ENCODE data around the gene SLC1A2.

SLC1A2 gene

DNA sequence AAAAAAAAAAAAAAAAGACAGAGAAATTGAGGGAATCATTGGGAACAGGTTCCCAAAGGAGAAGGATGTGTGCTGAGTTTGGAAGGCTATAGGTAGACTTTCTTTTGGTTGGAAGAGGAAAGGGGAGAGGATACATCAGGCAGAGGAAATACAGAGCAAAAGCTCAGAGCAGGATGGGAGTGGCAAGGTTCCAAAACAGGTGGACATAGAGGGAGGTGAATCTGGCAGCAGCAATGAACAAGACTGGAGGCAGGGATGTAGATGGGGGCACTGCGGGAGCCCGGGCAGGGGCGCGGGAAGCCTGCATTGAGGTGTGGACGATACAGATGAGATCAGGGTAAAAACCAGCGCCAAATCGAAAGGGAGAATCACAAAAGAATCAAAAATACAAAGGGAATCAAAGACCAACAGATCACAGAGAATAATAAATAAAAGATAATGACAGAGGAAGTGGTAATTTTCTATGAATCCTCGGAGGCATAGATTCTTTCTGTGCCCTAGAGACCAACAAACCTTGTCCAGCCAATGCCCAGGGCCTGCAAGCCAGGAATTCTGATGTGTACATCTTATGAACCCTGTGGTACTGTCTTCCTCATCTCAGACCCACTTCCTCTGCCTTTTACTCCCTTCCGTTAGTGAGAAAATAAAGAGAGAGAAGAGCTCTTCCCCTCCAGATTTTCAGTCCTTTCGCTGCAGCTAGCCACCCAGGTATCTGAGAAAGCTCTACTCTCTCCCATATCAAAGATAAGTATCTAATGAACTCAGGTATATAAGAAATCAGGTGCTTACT lies 70.3 kb downstream of the SLC1A2 start:
- no peak for DNase-seq (ENCODE audit: low spot score)

DNA sequence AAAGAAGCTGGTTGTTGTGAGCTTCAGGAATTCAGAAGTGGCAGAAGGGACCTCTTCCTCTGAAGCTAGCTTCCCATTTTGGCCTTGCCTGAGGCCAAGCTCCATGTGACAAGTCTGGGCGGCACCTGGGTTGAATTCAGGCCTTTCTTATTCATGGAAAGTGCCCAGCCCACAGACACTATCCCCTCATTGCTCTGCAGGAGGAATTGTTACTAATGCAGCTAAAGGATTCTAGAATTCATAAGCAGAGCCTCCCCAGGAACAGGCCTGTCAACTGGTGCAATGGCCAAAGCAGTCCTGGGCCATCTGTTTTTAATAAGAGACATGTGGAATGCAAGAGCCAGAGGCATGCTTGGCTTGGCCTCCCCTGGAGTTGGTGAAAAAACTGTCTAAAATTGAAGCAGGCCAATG lies 71.4 kb downstream of the SLC1A2 start:
- peak; percentile 73 for DNase-seq (ENCODE audit: low spot score)

DNA sequence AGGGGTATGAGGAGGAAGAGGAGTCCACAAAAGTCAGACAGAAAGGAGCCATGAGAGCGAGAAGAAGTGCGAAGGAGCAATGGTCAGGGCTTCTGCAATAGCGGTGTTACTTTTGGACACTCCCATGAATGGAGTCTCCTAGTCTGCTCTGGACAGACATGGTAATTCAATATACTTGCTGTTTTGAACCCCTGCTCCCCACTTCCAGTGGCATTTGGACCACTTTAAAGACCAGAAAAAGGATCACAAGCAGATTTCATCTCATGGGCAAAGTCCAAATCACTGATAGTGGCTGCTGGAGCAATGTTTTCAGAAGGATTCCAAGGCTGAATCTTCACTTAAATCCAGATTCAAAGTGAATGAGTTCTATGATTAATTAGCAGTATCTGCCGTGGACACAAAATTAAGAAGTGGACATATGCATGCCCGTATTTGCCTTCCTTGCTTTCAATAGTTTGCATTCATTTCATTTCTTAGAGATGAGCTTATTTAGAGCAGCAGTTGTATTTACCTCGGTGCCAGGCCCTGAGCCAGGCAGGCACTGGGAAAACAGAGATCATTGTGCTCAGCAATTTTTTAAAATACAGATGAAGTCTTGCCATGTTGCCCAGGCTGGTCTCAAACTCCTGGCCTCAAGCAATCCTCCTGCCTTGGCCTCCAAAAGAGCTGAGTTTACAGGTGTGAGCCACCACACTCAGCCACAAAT lies 72.0 kb downstream of the SLC1A2 start:
- no peak for DNase-seq (ENCODE audit: low spot score)

DNA sequence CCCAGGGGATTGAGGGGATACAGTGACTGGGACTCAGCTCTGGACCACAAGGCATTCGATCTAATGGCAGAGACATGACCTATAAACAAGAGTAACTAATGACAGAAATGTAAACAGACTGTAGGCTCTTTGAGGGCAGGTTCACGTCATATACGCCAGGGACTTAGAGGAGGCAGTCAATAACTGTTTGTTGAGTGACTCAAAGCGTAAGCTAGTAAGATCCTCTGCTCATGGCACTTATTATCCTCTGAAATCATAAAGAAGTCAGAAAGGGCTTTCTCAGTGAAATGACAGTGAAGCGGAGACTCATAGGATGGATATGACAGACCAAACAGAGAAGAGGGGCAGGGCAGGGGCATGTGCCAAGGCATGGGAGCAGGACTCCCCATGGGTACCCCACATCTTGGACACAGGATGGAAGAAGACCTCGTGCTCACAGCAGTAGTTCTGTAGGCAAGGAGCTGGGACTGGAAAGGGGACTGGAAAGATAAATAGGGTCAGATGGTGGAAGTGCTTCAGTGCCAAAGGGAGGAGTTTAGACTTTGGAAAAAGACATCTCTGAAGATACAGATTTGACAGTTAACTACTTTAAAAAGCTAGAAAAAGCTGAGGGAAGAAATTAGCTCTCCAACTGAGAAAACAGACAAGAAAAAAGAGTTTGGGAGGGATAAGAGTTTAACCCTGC lies 72.7 kb downstream of the SLC1A2 start:
- DNase-seq (ENCODE audit: low spot score), result no peak

DNA sequence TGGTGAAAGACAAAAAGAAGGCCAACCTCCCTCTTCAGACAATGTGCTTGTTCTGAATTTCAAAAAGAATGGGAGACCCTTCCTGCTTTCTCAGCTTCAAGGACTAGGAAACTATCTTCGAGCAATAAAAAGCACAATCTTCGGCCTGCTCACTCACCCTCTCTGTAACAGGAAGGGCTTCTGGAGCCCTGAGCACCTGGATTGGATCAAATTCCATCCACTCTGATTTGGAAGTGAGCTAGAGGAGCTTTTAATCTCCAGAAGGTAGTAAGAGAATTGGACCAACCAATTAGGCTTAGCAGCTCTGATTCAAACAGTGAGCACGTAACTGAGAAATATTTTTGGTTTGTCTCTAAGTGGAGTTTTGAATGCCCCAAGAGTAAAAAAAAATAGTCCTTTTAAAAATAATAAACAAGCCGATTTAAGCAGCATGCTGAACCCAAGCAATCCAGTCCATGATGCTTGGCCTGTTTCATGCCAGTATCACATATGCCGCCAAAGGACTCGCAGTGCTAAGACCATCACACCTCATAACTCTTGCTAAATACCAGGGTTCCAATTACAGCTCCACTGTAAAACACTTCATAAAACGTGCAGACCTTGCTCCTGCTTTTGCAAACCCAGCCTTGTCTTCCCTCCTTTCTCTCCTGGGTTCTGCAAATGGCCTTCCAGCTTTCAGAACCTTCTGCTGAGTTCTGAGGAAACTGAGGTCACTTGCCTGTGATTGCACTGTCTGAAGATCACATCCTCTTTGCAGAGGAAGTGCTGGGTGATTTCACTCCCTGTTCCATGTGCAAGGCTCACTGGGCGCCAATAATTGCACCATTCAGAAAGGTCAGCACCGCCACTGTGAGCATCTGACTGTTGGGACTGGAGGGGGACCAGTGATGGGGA lies 74.4 kb downstream of the SLC1A2 start:
- DNase-seq (ENCODE audit: low spot score), result no peak

DNA sequence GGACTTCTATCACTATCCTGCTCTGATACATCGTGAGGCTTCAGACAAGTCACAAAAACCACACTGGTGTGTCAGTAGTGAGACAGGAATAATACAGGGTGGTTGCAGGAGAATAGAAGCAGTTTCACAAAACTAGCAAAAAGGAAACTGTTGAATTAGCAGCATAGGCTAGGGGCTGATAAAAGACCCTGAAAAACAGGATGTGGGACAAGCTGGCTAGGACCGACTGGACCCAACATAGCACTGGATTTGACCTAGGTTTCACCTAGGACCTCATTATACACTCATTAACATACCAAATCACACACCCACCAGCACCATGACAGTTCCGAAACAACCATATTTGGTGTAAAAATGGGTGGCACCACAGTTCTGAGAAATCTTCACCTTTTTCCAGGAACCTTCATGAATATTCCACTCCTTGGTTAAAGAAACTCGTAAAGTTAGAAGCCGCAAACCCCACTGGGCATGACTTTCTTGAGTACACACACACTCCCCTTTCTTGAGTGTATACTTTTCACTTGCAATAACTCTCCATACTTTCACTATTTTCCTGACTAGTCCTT lies 76.2 kb downstream of the SLC1A2 start:
- DNase-seq (ENCODE audit: low spot score), result no peak

DNA sequence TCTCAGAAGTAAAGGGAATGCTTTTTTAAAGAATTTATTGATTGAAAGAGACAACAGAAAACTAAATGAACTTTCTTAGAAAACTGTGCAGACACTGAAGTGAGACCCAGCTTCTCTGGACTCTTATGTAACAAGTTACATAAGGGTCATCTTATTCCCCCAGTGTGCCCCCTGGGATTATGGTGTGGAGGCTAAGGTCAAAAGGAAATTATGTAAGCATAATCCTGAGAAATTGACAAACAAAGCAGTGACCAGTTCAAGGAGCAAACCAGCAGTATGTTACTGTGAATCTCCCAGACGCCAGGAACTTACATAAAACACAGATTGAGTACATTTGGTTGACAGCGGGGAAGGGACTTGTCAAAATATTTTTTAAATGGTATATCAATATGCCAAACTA lies 78.6 kb downstream of the SLC1A2 start:
- no peak for DNase-seq (ENCODE audit: low spot score)

DNA sequence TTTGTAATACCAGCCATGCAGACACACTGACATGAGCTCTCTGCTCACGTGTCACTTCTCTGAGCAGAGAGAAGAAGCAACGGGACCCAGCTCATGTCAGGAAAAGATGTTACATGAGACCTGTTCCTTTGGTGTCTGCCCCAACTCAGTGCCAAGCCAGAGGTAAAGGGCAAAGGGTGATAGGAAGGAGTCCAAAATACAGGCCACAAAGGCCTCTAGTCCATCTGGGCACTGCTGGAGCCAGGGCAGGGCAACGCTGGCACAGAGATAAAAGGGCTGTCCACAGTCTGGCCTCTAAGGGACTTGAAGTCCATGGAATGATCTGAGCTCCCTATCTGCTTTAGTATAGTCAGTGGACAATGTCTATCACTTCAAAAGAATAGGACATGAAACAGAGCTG lies 79.3 kb downstream of the SLC1A2 start:
- DNase-seq (ENCODE audit: low spot score), result no peak

DNA sequence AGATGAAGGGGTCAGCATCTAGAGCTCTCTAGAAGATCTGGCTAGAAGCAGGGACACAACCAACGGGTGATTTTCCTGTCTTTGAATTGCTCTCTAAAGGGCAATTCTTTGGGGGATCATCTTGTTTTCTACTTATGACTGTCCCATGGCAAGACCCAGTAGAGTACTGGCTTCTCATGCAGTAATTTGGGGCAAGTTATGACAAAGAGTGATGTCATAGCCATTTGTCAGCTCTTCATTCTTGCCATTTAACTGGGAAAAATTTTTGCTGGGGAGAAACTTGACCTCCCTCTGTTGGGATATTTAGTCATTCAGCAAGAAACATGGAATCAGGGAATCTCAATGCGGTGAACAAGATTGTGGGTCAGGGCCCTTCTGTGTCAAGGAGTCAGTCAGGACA lies 80.4 kb downstream of the SLC1A2 start:
- no peak for DNase-seq (ENCODE audit: low spot score)

DNA sequence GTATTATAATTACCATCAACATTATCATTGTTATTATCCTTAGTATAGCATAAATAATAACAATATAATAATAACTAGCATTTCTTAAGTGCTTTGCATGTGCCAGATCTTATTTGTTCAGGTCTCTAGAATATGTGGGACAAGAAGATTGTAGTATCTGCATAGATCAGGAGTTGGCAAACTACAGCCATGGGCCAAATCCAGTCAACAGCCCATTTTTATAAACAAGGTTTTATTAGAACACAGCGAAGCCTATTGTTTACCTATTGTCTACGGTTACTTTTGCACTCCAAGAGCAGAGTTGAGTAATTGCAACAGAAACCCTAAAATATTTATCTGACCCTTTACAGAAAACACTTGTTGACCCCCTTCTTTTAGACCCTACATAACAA lies 81.4 kb downstream of the SLC1A2 start:
- peak; percentile 23 for DNase-seq (ENCODE audit: low spot score)

DNA sequence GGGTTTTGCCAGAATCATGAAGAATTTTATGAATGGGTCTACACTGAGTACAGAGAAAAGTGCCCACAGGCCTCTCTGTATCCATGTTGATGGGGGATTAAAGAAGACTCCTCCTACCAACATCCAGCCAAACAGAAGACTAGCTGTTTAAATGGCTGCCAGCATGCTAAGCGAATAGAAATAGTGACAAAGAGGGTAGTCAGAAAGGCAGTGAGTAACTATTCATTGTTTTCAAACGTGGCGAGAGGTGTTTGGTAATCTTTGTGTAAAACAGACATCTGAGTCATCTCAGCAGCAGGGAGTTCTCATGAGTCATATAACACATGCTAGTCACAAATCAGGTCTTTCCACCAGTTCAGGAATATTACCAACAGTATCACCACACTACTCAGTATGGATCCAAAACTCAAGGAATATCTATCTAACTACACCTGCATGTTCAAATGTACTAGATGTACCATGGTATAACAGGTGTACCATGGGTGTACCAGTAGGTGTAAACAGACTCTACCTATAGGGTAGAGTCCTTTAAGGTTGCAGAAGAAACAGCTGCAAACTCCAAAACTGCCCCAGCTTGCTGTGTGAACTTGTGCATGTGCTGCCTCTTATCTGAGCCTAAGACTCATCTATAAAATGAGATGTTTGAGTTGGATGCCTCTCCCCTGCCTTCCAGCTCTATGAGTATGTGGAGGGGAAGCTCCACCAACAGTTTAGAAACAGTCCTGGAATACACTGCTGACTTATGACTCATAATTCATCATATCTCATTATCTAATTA lies 82.0 kb downstream of the SLC1A2 start:
- DNase-seq (ENCODE audit: low spot score), result peak; percentile 99

DNA sequence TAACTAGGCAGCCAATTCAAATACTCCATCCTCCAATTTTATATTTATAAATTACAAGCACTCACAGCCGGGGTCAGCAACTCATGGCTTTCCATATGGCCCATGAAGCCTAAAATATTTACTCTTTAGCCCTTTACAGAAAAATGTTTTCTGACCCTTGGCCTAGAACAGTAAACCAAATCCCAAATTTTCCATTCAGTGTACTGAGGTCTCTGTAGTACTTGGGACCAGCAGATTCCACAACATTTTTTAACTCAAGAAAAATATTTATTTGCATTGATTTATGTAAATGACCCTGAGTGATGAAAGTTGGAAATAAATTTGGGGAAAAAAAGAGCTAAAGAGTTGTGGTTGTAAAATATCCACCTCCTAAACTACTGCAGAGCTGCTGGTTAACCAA lies 82.6 kb downstream of the SLC1A2 start:
- no peak for DNase-seq (ENCODE audit: low spot score)

DNA sequence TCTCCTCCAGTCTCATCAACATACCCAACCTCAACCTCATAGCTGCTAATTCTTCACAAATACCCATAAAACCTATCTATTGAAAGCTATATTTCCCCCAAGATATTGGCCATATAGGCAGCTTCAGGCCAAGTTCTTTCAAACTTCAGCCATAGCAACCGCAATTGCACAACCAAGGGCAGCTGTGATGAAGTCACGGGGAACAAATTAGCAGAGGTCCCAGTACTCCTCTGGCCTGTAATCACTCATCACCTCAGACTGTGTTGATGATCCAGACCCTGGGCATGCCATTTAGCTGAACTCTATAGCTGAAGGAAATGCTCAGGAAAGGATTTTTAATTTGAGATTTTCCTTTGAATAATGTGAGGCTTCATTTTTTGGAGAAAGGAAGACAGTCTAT lies 84.1 kb downstream of the SLC1A2 start:
- DNase-seq (ENCODE audit: low spot score), result no peak

DNA sequence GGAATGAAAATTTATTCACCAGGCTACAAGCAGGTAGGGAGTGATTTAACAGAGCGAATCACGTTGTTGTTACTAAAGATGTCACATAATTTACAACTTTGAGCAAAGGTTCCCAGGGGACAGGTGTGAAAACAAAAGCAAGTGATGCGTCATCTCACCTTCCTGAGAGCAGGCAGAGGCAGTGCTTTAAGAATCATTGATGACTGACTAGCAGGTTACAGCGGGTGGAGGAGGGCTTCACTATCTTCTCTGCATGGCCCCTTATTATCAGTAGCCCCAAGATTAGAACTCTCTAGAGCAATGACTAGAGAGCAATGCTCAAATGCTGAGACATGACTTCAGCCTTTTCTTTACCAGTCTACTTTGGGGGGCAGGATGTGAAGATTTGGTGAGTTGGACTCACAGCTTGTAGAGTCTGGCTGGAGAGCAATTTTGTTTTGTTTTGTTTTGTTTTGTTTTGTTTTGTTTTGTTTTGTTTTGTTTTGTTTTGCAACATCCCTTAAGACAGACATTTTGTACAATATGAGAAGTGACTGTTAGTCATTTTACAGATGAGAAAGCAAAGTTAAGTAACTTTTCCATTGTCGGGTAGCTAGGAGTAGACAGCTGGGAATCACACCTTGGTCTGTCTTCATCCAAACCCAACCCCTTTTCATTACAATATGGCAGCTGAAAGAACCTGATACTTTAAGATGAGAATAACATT lies 84.8 kb downstream of the SLC1A2 start:
- DNase-seq (ENCODE audit: low spot score), result no peak

DNA sequence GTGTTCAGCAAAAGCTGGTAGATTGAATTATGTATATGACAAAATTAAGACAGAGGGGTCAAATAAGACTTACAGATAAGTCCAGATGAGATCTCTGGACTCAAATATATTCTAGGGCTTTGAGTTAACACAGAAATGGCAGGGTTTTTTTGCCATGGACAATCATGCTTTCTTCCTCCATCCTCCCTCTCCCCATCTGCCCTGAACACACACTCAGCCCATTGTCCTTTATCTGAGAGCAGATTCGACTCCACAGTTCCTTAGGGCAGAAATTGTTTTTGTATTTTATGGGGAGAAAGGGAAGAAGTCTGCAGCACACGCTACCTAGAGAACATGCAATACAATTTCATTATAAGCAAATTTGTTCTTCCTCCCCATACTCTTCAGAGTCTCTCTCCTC lies 86.8 kb downstream of the SLC1A2 start:
- DNase-seq (ENCODE audit: low spot score), result peak; percentile 65

DNA sequence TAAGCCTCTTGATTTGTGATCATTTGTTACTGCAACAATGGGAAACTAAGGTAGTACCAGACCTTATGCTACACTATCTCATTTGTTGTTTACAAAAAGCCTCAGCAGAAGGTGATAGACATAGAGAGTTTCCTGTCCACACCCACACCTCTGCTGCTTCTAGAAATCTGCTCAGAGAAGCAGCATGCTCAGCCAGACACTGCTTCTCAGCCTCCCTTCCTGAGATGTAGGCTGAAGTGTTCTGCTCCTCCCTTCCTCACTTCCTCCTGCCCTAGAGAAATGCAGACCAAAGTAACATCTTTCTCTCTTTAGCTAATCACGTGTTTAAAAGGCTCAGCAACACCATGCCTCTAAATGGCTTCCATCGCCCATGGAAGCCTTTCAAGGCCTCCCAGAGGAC lies 88.4 kb downstream of the SLC1A2 start:
- no peak for DNase-seq (ENCODE audit: low spot score)

DNA sequence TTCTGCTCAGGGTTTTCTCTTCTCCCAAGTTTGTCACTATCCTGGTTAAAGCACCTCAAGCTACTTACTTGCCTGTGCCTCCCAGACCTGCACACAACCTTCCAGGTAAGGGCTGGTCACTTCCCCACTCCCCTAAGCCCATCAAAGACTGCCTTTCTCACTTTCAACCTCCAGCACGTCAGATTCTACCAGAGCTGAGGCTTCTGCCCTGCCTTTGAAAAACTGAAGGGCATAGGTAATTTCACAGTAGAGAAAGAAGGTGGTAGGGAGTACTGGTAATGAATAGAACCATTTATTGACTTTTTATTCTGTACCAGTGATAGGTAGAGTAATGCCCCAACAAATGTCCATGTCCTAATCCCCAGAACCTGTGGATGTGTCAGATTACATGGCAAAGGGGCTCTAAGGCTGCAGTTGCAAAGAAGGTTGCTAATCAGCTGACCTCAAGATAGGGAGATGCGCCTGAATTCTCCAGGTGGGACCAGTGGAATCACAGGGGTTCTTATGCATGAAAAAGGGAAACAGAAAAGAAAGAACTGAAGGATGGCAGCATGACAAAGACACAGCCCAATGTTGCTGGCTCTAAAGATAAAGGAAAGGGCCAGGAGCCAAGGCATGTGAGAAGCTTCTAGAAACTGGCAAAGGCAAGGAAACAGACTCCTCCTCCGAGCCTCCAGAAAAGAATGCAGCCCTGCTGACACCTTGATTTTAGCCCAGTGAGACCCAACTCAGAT lies 89.0 kb downstream of the SLC1A2 start:
- no peak for DNase-seq (ENCODE audit: low spot score)

DNA sequence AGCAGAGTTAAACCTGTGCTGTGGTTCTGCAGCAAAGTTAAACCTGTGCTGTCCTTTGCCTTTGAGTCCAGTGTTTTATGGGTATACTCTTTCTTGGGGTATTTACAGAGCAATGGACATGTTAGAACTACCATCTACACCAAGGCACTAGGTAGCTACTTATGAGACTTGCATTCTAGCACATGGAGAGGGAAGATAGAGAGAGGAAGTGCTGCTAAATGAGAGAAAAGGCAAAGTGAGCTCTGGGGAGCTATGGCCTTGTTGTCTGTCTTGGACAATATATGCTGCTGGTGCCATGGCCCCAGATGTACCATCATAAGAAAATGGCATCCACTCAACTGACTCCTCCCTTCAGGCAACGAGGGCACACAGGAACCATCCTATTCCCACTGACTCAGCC lies 91.5 kb downstream of the SLC1A2 start:
- no peak for DNase-seq (ENCODE audit: low spot score)

DNA sequence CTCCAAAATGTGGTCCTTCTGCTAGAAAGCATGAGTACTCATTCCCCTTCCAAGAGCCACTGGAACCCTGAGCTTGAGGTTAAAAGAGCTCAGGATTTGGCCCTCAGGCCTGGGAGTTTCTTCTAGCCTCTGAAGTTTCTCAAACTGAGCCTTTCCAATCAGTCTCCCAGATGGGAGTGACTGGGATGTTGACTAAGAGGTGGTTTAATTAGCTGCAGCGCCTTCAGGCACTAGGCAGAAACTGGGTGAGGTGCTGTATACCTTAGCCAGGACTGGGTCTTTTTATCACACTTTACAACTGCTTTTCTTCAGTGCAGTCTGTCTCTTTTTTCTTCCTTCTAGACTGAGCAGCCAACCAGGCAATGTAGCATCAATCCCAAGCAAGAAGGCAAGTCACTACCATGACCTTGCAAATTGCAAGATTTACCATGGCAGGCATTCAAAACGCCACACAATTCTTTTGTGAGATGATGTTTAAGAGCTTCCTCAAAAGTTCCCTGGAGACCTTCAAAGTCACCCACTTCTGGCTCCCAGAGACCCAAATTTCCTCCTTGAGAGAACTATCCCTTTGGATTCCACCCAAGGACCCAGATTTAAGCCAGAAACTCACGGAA lies 93.0 kb downstream of the SLC1A2 start:
- DNase-seq (ENCODE audit: low spot score), result no peak

Data from COLO829 (cell line).